Choroid plexus epithelial cell (primary cell): ENCODE measurements around the gene ECE1.

Experiments used
- DNase-seq: peaks from one replicate; pipeline ENCODE4 v3.0.0-alpha.2; 2010; ENCODE audit warnings: low read depth
- H3K4me3 ChIP-seq: 2 replicates; pipeline ENCODE4 v1.5.1; 2011; ENCODE audit warnings: low read depth, mild to moderate bottlenecking, control low read depth, low read length, moderate library complexity
- TF ChIP-seq, protein P1 (sequence below): conservative IDR thresholded peaks from 2 replicates; pipeline ENCODE4 v1.5.1; 2011; ENCODE audit warnings: low read depth, mild to moderate bottlenecking, control low read depth, inconsistent platforms, low read length, moderate library complexity

The ECE1 gene

DNA sequence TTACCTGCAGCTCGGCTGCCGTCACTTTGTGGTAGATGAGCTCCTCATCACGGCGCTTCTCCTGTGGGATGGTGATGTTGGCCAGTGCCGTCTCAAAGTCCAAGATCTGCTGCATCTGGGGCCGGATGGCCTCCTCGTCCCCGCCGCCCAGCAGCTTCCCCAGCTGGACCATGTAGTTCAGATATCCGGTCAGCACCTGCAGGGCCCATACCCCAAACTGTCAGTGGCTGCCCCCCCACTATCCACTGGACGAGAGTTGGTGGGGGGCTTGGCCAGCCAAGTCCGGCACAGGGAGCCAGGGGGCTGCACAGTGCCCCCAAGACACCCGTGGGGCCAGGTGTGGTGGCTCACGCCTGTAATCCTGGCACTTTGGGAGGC, 34.3 kb downstream of the ECE1 start:
- H3K4me3 ChIP-seq, result no peak overlapping the region

DNA sequence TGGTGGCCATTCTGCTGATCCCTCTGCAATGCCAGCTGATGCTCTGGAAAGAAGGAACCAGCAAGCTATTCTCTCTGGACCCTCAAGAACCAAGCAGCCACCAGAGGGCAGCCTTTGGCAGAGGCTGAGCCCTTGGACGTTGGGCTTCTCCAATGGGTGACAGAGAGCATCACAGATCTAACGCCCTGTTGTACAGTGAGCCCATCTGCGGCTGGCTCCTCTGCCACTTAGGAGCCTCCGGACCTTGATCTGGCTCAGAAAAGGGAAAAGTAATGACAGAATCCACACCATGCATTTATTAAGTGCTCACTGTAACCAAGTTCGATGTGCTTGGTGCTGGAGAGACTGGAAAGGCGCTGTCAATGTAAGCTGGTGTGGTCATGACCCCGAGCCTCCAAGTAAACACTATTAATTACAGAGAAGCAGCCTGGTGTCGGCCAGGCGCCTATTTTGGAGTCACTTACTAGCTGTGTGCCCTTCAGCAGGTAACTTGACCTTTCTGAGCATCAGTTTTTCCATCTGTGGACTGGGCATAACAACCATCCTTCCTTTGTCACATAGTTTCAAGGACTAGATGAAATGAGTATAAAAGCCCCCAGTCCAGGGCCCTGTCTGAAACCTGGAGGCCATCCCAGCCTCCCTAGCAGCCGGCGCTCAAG, 34.9 kb downstream of the ECE1 start:
- DNase-seq, result peak; percentile 90
- TF ChIP-seq, protein P1, sequence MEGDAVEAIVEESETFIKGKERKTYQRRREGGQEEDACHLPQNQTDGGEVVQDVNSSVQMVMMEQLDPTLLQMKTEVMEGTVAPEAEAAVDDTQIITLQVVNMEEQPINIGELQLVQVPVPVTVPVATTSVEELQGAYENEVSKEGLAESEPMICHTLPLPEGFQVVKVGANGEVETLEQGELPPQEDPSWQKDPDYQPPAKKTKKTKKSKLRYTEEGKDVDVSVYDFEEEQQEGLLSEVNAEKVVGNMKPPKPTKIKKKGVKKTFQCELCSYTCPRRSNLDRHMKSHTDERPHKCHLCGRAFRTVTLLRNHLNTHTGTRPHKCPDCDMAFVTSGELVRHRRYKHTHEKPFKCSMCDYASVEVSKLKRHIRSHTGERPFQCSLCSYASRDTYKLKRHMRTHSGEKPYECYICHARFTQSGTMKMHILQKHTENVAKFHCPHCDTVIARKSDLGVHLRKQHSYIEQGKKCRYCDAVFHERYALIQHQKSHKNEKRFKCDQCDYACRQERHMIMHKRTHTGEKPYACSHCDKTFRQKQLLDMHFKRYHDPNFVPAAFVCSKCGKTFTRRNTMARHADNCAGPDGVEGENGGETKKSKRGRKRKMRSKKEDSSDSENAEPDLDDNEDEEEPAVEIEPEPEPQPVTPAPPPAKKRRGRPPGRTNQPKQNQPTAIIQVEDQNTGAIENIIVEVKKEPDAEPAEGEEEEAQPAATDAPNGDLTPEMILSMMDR, result peak; percentile 95
- no peak overlapping the region for H3K4me3 ChIP-seq

More for the DNA sequence above, 34.3 kb downstream of the ECE1 start:
- TF ChIP-seq, protein P1, result no peak
- no peak for DNase-seq

DNA sequence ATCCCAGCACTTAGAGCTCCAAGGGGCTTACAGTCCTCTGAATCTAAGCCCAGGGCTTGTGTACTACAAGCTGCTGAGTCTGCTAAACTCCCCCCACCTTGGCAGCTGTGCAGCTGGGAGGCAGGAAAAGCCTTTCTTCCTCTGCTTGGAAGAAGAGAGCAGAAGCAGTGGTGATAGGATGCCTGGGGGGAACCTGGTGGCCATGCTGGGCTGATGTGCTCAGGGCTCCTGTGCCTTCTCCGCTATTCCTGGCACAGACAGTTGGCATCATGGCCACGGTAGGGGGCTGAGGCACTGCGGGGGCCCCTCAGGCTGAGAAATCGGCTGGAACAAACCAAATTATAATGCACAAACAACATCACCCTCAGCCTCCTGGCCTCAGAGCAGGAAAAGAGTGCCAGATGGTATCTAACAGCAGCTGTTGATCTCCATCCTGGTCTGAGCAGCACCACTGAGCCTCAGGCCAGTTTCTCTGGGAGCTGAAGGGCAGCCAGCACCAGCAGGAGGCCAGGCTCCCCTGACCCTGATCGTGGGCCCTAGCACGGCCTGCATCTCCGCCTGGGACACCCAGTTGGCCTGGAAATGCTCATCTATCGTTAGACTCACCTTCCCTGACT, 35.8 kb downstream of the ECE1 start:
- TF ChIP-seq, protein P1, result no peak
- DNase-seq, result peak; percentile 57
- no peak overlapping the region for H3K4me3 ChIP-seq

DNA sequence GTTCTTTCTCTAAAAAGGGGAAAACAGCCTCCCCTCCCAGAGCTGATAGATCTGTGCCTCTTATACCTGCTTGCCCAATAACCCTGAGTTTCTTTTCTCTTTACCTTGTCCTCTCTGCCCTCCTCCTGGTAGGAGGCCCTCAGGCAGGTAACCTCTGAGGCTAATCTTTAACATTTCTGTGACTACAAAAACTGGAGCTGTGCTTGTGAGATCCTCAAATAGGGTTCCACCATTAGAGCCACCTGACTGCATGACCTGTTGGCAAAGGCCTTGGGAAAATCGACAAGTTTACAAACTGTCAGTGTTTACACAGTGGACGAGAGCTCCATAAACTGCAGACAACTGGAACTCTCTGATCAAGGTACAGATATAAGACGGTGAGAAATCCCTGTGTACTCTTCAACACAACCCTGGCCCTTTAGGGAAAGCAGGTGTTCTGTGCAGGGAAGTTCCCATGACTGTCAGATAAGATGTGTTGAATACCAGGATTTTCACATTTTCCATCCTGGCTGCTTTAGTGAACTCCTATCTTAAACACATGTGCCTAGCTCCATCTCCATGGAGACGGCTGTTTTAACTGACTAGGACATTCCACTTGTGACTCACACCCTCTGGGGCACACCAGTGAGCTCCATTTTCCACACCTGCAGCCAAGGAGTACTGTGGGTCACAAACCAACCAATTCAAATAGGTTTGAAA, 38.3 kb downstream of the ECE1 start:
- no peak overlapping the region for H3K4me3 ChIP-seq
- TF ChIP-seq, protein P1, result no peak
- DNase-seq, result peak; percentile 97

DNA sequence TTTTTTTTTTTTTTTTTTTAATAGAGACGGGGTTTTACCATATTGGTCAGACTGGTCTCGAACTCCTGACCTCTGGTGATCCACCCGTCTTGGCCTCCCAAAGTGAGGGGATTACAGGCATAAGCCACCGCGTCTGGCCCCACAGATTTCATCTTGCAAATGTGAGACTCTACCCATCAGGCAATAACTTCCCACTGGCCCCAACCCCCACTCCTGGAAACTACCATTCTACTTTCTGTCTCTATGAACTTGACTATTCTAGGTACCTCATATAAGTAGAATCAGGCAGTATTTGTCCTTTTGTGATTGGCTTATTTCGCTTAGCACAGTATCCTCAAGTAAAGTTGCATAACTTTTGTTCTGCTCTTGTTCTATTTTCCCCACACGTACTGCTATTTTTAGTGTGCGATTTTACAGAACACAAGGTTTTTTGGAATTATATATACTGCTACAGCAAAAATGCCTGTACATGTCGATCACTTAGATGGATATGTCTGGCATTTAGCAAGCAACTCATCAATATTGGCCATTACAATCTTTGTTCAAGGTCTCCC, 40.2 kb downstream of the ECE1 start:
- TF ChIP-seq, protein P1, result no peak
- H3K4me3 ChIP-seq, result no peak overlapping the region
- no peak for DNase-seq

DNA sequence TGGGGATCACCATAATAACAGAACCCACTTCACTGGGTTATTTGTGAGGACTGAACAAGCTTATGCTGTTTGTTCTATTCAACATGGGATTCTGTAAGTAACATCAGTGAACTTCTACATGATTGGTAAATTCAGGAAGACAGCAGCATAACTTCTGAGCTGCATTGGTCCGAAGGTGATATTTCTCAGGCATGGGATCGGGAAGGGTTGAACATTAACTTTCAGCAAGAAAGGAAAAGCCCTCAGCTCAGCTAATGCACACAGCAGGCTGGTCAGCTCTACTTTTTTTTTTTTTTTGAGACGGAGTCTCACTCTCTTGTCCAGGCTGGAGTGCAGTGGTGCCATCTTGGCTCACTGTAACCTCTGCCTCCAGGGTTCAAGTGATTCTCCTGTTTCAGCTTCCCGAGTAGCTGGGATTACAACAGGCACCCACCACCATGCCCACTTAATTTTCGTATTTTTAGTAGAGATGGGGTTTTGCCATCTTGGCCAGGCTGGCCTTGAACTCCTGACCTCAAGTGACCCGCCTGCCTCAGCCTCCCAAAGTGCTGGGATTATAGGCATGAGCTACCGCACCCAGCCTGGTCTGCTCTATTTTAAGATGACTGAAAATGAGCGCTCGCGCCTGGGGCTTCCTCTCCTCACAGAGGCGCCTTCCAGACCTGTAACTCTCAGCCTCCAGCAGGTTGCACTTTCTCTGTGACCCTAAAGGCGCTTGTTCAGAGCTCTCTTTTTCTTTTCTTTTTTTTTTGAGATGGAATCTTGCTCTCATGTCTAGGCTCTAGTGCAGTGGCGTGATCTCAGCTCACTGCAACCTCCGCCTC, 42.2 kb downstream of the ECE1 start:
- TF ChIP-seq, protein P1, result no peak
- no peak for DNase-seq
- H3K4me3 ChIP-seq, result no peak overlapping the region
